EH (cell line): ENCODE data around the gene DCAKD.

Experiments used
- DNase-seq: peaks from one replicate; pipeline ENCODE4 v3.0.0-alpha.2; 2015; ENCODE audit warnings: low read depth

The DCAKD gene

GRCh38 chr17:45051060-45051719, at the start of gene DCAKD:
TSS of gene DCAKD (minus strand) at chr17:45051632. CDS start at chr17:45034885, 16,747 bp downstream.
- peak; percentile 97 for DNase-seq

DNA sequence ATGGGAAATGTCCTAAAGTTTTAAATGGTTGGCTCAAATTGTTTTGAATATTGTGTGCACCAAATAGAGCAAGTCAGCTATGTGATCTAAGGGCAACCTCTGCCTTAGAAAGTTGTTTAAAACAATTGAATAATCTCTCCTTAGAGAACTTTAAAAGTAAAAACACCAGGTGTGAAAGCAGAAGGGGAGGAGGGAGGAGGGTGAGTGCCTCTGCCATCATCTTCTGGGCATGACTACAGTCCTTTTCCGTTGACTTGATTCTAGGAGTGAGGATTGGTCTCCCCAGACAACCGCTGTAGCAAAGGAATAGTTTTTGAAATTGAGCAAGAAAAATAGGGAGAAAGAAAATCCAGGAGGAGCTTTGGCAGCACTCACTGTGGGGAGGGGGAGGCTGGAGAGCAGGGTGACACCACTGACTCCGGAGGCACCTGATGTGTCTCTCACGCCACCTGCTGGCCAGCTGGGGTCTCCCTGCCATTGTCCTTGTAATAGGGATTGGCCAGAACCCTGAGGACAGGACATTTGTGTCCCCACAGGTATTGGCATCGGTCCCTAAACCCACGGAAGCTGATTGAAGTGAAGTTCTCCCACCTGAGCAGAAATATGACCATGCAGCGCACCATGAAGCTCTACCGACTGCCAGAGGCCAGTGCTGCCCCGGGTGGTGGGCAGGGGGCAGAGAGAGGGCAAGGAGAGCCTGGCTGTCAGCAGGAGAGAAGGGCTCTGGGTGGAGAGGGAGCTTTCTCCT, 47.6 kb upstream of the DCAKD start:
- peak; percentile 77 for DNase-seq

DNA sequence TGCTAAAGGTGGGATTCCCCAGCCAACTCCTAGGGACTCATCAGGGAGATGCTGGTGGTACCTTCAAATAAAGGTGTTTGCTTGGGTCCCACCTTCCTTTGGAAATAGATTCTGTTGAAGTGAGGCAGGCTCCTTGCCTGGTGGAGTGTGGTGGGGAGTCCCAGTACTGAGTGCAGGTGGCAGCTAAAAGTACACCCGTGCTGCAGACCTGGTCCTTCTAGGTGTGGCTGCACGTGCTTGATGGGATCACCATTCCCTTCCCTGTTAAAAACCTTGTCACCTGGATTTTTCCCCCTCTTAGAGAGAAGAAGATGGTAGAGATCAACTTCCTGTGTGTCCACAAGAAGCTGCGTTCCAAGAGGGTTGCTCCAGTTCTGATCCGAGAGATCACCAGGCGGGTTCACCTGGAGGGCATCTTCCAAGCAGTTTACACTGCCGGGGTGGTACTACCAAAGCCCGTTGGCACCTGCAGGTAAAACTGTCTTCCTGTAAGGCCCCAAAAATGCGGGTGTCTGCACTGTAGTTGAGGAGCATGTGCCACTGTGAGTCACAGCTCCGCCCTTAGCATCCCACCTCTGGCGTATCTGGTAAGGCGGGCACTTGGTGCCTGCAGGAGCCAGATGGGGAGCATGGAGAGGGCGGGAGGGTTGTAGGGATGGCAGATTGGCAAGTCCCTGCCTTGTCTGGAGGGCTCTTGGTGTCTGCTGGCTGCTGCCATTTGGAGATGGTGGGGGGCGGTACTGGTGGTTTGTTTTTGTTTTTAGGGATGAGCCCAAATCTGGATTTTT, 46.8 kb upstream of the DCAKD start:
- DNase-seq = no peak

GRCh38 chr17:45096926-45097325, 45.5 kb upstream of the DCAKD start:
- DNase-seq = no peak

DNA sequence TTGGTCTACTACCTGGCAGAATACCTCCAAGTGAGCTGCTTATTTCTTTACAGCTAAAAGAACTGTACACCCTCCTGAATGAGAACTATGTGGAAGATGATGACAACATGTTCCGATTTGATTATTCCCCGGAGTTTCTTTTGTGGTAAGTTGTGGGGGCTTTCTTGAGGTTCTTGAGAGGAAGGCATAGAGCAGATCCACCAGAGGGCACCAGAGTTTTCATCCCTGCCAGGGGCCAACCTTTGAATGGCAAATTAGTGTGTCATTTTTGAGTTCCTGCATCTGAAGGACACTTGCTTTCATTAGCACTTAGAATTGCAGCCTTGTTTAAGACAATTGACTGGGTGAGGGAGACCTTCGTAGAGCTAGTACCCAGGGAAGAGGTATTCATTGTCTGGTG, 44.7 kb upstream of the DCAKD start:
- DNase-seq = peak; percentile 62

- no peak for DNase-seq
Observed at GRCh38 chr17:45093444-45094110, 42.1 kb upstream of the DCAKD start.

DNA sequence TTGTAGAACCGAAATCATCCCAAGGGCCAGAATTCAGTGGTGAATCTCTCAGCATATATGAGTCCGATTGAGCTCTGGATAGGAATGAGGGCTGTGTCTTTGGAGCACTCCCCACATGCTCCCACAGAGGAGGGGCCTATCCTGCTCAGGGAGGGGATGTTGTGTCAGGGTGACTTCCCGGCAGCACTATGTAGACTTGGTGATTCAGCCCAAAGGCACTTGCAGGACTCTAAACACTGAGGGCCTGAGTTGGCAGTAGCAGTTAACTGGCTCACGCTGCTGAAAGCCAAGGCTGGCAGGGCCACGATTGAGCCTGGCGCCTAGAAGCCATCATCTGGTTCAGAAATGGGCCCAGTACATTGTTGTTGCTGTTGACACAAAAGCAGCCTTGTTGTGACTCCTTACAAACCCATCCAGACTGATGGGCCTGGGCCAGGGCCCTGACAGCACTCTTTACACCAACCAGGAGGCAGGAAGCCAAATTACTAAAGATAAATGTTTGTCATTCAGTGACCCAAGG, 41.5 kb upstream of the DCAKD start:
- peak; percentile 100 for DNase-seq

GRCh38 chr17:45091778-45092425, 40.5 kb upstream of the DCAKD start:
- DNase-seq = peak; percentile 48

DNA sequence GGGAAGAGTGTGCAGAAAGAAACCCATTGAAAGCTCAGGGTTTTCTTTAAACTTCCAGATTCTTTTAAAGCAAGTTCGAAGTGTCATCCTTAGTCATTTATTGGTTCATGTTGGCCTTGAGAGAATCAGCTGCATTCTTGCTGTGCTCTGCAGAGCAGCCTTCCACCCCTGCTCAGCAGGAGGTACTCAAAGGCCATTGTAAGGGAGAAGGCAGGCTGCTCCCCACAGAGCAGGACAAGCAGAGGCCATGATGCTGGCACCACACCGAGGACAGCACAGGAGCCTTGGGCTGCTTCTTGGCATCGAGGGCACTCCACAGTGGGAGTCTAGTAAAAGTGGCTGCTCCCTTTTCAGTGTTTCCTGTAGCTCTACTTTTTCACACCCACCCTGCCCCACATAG, 39.3 kb upstream of the DCAKD start:
- DNase-seq = peak; percentile 82

DNA sequence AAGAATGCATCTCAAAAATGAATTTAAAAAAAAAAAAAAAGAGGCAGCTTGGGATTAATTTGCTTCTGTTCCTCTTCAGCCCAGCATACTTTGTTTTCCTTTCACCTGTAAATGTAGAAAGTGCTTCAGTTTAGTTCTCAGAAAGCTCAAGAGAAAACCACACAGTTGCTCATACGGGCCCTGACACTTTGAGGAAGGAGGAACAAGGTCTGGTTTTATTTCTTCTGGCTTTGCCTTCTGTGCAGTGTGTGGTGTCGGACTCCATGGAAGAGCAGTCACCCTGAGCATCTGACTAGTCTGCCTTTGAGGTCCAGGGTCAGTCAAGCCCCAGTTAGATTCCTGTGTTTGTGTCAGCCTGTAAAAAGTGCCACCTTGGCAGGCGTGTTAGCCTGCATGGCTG, 37.3 kb upstream of the DCAKD start:
- no peak for DNase-seq

GRCh38 chr17:45087978-45088377, 36.5 kb upstream of the DCAKD start:
- no peak for DNase-seq

GRCh38 chr17:45087504-45087975, 36.1 kb upstream of the DCAKD start:
- DNase-seq = peak; percentile 72

- no peak for DNase-seq
Observed at GRCh38 chr17:45086865-45087503, 35.6 kb upstream of the DCAKD start.

DNA sequence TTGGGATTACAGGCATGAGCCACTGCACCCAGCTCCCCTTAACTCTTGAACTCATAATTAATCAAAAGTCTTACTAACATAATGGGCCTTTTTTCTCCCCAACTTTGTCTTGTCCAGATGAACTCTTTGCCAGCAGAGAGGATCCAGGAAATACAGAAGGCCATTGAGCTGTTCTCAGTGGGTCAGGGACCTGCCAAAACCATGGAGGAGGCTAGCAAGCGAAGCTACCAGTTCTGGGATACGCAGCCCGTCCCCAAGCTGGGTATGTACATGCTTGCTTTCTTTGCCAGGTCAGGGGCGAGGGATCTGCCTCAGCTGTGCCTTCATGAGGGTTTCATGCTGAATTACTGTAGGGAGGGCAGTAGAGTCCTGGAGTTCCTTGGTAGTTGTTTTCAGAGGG, 35.0 kb upstream of the DCAKD start:
- DNase-seq = no peak

DNA sequence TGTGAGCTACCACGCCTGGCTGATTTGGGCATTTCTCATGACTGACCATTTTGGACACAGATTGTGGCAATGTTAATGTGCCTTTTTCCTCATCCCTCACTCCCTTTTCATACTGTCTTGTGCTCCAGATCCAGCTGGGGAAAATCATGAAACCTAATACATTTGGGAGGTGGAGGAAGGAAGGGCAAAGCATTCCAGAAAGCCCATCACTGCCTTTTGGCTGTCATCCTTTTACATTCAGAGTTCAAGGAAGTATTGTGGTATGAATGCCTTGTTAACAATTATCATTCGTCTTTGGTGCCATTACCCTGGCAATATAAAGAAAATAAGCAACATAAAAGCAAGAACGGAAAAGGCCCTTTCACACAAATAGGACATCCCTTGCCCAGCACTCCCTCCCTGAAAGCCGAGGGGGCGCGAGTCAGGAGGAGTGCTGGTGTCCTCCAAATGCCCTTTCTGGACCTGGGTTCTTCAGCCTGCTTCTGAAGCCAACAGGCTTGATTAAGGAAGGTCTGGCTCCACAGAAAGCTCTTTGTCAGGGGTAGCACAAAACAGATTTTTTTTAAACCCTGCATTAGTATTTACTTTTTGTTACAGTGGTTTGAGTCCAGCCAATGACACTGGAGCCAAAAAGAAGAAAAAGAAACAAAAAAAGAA, 29.7 kb upstream of the DCAKD start:
- no peak for DNase-seq

GRCh38 chr17:45077643-45078042, 26.2 kb upstream of the DCAKD start:
- no peak for DNase-seq

DNA sequence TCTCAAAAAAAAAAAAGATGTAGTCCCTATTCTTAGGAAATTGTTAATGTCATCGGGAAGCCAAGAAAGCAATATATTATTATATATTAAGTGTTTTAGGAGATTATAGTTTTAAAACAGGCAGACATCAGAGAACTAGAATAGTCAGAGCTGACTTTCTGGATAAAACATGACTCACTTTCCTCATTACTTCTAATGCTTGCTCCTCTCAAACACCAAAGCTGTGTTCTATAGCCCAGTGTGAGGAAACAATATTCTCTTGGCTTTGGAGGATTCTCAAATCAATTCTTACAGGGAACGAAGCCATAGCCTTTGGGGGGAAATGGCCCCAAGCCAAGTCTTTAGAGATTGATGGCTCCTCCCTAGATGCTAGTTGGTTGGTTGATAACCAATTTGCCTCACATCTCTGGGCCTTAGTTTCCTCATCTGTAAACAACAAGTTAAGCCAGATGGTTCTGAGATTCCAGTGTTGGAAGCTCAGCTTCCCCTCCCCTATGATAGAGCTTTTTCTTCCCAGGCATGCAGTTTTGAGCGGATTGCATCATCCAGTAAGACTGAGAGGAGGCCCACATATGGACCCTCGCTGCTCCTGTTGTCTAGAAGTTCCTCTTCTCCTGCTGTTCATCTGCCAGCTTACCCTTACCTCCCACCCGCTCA, 22.1 kb upstream of the DCAKD start:
- DNase-seq = peak; percentile 86

DNA sequence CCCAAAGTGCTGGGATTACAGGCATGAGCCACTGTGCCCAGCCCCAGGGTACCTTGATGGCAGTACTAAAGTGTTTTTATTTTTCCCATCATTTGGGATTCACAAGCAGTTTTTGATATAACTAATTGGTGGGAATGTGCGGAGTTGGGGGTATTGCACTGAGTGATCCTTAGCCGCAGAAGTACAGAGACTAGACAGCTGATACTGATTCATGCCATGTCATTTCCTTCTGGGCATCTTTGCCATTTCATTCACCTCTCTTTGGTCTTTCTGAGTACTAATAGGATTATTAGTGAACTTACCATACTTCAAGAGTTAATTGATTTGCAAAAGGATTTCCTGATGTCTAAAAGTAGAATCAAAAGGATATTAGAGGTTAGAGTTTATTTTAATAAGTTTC, 19.4 kb upstream of the DCAKD start:
- DNase-seq = no peak

DNA sequence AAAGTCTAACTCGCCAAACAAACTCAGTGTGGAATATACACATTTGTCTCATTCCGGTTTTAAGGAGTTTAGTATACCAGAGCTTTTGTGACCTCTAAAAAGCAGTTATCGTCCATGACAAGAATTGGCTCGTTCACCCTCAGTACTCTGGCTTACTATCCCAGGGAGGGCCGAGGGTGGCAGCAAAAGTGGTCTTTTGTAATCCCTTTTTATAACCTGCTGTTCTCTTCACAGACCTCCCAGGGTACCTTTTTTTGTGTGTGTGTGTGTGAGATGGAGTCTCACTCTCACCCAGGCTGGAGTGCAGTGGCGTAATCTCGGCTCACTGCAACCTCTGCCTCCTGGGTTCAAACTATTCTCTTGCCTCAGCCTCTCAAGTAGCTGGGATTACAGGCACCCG, 18.6 kb upstream of the DCAKD start:
- no peak for DNase-seq

DNA sequence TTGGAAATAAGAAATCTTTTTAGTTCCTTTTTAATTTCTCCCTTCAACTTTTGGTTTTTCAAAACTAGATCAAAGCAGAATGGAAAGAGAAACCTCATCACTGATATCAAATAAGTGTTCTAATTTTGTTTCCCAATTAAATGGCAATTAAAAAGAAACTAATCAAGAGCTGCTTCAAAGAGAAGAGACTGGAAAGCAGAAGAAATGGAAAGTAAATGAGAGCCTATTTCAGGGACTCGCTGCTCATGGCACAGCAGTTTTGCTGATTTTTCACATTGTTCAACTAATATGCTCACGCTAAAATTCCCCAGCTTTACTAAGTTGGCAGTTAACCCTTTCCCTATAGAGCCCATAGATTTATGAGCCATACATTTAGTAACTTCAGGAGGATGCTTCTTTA, 16.2 kb upstream of the DCAKD start:
- no peak for DNase-seq
